ENCODE measurements around the gene PADI6.

DNA sequence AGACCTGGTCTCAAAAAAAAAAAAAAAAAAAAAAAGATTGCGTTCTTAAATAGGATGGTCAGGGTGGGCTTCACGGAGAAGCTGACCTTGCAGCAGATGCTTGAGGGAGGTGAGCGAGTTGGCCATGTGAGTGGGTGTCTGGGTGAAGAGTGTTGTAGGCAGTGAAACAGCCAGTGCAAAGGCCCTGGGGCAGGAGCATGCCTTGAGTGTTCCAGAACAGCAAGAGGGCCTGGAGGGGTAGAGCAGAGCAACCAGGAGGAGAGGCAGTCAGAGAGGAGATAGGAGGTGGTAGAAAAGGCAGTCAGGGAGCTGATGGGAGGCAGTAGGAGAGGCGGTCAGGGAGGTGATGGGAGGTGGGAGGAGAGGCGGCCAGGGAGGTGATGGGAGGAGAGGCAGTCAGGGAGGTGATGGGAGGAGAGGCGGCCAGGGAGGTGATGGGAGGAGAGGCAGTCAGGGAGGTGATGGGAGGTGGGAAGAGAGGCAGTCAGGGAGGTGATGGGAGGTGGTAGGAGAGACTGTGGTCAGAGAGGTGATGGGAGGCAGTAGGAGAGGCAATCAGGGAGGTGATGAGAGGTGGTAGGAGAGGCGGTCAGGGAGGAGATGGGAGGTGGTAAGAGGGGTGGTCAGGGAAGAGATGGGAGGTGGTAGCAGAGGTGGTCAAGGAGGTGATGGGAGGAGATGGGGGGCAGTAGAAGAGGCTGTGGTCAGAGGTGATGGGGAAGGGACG lies 20.2 kb upstream of the PADI6 start:
- TF ChIP-seq, protein P1, sequence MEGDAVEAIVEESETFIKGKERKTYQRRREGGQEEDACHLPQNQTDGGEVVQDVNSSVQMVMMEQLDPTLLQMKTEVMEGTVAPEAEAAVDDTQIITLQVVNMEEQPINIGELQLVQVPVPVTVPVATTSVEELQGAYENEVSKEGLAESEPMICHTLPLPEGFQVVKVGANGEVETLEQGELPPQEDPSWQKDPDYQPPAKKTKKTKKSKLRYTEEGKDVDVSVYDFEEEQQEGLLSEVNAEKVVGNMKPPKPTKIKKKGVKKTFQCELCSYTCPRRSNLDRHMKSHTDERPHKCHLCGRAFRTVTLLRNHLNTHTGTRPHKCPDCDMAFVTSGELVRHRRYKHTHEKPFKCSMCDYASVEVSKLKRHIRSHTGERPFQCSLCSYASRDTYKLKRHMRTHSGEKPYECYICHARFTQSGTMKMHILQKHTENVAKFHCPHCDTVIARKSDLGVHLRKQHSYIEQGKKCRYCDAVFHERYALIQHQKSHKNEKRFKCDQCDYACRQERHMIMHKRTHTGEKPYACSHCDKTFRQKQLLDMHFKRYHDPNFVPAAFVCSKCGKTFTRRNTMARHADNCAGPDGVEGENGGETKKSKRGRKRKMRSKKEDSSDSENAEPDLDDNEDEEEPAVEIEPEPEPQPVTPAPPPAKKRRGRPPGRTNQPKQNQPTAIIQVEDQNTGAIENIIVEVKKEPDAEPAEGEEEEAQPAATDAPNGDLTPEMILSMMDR (IDR thresholded peaks at IDR 0.05) = no peak
- no peak for TF ChIP-seq EZH2phosphoT487 (IDR thresholded peaks at IDR 0.05)
